Amniotic stem cell (primary cell): ENCODE results near the gene DENND1A.

Experiments used
- DNase-seq: peaks from one replicate; lab custom pipeline; 2025; lab: John Stamatoyannopoulos, UW

DENND1A gene

GRCh38 chr9:123469282-123469681 lies 460.6 kb downstream of the DENND1A start:
- DNase-seq: no peak

GRCh38 chr9:123468541-123468940 lies 461.4 kb downstream of the DENND1A start:
- no peak for DNase-seq

GRCh38 chr9:123465304-123465703 lies 464.6 kb downstream of the DENND1A start:
- DNase-seq: no peak

- no peak for DNase-seq
These were observed 469.8 kb downstream of the DENND1A start for GRCh38 chr9:123460091-123460490.

GRCh38 chr9:123457583-123457982 lies 472.3 kb downstream of the DENND1A start:
- no peak for DNase-seq

GRCh38 chr9:123456011-123456410 lies 473.9 kb downstream of the DENND1A start:
- DNase-seq: no peak

GRCh38 chr9:123455187-123455586 lies 474.7 kb downstream of the DENND1A start:
- DNase-seq: no peak

GRCh38 chr9:123454361-123454760 lies 475.6 kb downstream of the DENND1A start:
- no peak for DNase-seq

GRCh38 chr9:123453831-123454321 lies 476.1 kb downstream of the DENND1A start:
- DNase-seq: no peak

- no peak for DNase-seq
These were observed 476.8 kb downstream of the DENND1A start for GRCh38 chr9:123453076-123453667.

- DNase-seq: no peak
These were observed 478.9 kb downstream of the DENND1A start for GRCh38 chr9:123450996-123451395.

GRCh38 chr9:123450098-123450770 lies 479.7 kb downstream of the DENND1A start:
- no peak for DNase-seq

- DNase-seq: no peak
These were observed 481.8 kb downstream of the DENND1A start for GRCh38 chr9:123447934-123448646.

GRCh38 chr9:123445981-123446610 lies 483.8 kb downstream of the DENND1A start:
- no peak for DNase-seq

GRCh38 chr9:123445116-123445515 lies 484.8 kb downstream of the DENND1A start:
- no peak for DNase-seq

GRCh38 chr9:123441769-123442168 lies 488.2 kb downstream of the DENND1A start:
- DNase-seq: no peak

GRCh38 chr9:123440256-123440655 lies 489.7 kb downstream of the DENND1A start:
- DNase-seq: no peak

GRCh38 chr9:123438821-123439220 lies 491.1 kb downstream of the DENND1A start:
- no peak for DNase-seq

GRCh38 chr9:123438321-123438720 lies 491.6 kb downstream of the DENND1A start:
- DNase-seq: no peak

- DNase-seq: no peak
These were observed 492.7 kb downstream of the DENND1A start for GRCh38 chr9:123437201-123437600.

GRCh38 chr9:123435471-123435870 lies 494.5 kb downstream of the DENND1A start:
- DNase-seq: no peak

GRCh38 chr9:123434619-123435240 lies 495.2 kb downstream of the DENND1A start:
- DNase-seq: no peak
